22Rv1 (cell line): ENCODE measurements around the gene MOB2.

Experiments
- H3K27ac ChIP-seq: fragments of 450-650 bp; 2 replicates; pipeline ENCODE4 v1.5.1; 2017
- ZFX ChIP-seq: fragments of 450-650 bp; IDR thresholded peaks from 2 replicates; pipeline ENCODE4 v1.6.1; 2017; ENCODE audit warnings: antibody characterized with exemption, borderline replicate concordance
- TF ChIP-seq, protein P1 (sequence below): fragments of 450-650 bp; IDR thresholded peaks from 2 replicates; pipeline ENCODE4 v1.5.1; 2017; ENCODE audit warnings: mild to moderate bottlenecking

MOB2 gene

GRCh38 chr11:1479006-1479677 lies 7.4 kb downstream of the MOB2 start:
- TF ChIP-seq ZFX = no peak
- TF ChIP-seq, protein P1, sequence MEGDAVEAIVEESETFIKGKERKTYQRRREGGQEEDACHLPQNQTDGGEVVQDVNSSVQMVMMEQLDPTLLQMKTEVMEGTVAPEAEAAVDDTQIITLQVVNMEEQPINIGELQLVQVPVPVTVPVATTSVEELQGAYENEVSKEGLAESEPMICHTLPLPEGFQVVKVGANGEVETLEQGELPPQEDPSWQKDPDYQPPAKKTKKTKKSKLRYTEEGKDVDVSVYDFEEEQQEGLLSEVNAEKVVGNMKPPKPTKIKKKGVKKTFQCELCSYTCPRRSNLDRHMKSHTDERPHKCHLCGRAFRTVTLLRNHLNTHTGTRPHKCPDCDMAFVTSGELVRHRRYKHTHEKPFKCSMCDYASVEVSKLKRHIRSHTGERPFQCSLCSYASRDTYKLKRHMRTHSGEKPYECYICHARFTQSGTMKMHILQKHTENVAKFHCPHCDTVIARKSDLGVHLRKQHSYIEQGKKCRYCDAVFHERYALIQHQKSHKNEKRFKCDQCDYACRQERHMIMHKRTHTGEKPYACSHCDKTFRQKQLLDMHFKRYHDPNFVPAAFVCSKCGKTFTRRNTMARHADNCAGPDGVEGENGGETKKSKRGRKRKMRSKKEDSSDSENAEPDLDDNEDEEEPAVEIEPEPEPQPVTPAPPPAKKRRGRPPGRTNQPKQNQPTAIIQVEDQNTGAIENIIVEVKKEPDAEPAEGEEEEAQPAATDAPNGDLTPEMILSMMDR = no peak
- no peak overlapping the region for H3K27ac ChIP-seq

- TF ChIP-seq, protein P1 = no peak
- TF ChIP-seq ZFX = no peak
- H3K27ac ChIP-seq = no peak overlapping the region
Measured at GRCh38 chr11:1478544-1478943, 8.0 kb downstream of the MOB2 start.

- no peak overlapping the region for H3K27ac ChIP-seq
- TF ChIP-seq ZFX = no peak
- TF ChIP-seq, protein P1 = no peak
Measured at GRCh38 chr11:1478011-1478410, 8.6 kb downstream of the MOB2 start.

DNA sequence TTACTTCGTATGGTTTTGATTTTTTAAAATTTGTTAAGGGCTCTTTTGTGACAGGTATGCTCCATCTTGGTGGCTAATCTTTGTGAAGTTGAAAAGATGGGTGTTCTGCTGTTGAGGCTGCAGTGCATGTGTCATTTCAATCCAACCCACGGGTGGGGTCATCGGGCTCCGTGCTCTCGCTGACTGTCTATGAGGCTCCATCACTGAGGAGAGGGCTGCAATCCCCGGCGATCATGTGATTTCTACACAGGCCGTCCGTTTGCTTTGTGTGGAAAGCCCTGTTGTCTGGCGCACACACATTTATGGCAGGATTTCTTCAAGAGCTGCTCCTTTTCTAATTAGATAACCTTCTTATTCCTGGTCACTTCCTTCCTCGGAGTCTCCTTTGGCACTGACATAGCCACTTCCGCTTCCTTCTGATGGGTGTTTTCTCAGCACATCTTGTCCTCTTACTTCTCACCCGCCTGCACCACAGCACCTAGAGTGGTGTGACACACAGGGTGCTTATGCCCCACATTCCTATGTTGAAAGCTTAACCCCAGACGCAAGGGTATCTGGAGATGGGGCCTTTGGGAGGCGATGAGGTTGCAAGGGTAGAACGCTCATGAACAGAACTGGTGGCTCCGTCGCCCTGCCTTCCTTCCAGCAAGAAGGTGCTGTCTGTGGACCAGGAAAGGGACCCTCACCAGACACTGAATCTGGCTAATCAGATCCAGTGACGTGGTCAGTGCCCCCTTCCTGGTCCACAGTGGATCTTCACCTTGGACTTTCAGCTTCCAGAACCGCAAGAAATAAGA lies 9.4 kb downstream of the MOB2 start:
- no peak overlapping the region for H3K27ac ChIP-seq
- TF ChIP-seq, protein P1 = no peak
- TF ChIP-seq ZFX = no peak

DNA sequence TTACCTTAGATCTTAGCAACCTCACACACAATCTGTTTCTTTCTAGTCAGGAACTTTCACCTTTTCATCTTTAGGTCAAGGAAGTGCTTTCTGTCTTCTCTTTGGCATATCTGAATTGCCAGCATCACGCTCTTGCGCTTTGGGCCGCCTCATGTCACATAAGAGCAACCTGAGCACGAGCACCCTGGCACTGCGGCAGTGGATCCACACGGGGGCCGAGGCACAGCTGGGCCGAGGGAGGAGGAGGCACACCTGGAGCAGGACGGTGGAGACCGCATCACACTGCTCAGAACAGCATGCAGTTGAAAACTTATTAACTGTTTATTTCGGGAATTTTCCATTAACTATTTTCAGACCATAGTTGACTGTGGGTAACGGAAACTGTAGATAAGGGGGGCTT lies 10.7 kb downstream of the MOB2 start:
- no peak for TF ChIP-seq ZFX
- TF ChIP-seq, protein P1 = no peak
- no peak overlapping the region for H3K27ac ChIP-seq

DNA sequence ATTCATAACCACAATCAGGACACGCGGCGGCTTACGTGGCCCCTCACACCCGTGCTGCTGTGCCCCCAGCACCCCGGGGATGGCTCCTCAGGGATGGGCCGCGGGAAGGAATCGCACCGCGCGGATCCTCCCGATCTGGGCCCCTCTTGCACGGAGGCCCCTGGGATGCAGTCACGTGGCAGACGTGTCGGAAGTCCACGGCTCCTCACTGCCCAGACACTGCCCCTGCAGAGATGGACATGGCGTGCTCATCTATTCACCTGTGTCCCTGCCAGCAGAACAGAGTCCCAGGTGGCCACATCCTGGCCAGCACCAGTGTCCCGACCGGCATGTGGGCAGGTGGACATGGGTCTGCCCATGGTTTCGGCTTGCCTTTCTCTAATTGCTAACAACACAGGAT lies 12.8 kb downstream of the MOB2 start:
- H3K27ac ChIP-seq = no peak overlapping the region
- TF ChIP-seq ZFX = no peak
- TF ChIP-seq, protein P1 = no peak

DNA sequence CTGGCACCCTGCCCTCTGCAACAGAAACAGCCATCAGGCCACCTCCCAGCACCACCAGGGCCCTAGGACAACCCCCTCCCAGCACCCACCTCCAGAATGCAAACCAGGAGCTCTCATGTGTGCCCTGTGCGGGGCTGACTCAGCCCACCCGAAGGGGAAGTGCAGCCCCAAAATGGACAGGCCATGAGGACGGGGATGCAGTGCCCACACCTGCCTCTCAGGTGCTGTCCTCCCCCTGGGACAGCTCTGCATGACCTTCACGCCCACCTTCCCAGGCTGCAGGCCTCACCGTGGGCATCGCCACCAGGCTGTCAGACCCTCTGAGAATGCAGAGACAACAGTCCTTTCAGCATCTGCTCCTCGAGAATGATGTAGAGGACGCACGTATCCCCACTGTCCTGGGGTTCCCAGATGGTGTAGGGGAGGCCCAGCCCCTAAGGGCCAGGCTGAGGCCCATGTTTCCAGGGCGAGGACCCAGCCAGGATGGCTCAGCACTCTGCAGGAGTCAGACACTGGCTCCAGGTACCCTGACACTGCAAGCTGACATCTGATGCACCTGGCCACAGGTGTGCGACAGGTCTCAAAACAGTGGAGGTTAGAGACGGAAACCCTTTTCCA lies 13.5 kb downstream of the MOB2 start:
- no peak overlapping the region for H3K27ac ChIP-seq
- no peak for TF ChIP-seq ZFX
- TF ChIP-seq, protein P1 = no peak
